ENCODE data around the gene RAP1GAP. TPM values are rescaled to one million over a fixed set of nuclear protein-coding genes. Genes with fewer than 3 reads are reported as not detected.

RAP1GAP gene
- total RNA-seq, 8 experiments from 2014 or later = 0.31 to 22.8 (median 11.3) TPM

DNA sequence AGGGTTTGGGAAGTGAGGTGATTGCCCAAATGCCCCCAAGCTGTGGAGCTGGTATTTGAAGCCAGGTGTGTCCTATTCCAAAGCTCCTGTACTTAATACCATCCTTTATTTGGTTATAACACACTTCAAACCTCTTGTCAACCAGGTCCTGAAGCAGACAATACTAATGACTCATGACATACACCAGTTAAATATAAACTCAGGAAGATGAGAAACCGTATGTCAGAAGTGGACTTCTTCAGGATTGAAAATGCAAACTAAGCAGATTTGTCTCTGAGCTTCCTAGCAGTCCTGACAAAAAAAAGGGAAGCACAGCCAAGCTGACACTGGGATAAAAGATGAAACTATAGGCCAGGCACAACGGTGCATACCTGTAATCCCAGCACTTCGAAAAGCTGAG lies 89.4 kb downstream of the RAP1GAP start:
- Histone ChIP-seq H3K4me3 (no peak overlapping the region), H3K4me1 (replicated peaks in 1 of 2) (peaks cover 3 to 4% of the 10 kb centered on the region in 2 donors), H3K27ac (no peak overlapping the region)
- in situ Hi-C loops (cut with MboI; ENCODE audit: low pct_unique_long_range_greater_than_20kb in 2 of 9, low sequenced_read_pairs in 9 of 9, unreplicated experiment in 9 of 9) = no loop called here
- 29 to 70% (median 63%) methylated on average over 1 to 3 of the region's 3 CpGs; no CpG with 5 or more reads in 1 of the 10 experiments for WGBS, 10 experiments
- no peak for ATAC-seq (replicated peaks in 6 of 8)

GRCh38 chr1:21577933-21578332 lies 91.2 kb downstream of the RAP1GAP start:
- in situ Hi-C loops (cut with MboI; ENCODE audit: low pct_unique_long_range_greater_than_20kb in 2 of 9, low sequenced_read_pairs in 9 of 9, unreplicated experiment in 9 of 9) = no loop called here
- no peak overlapping the region for H3K4me3 ChIP-seq
- no peak overlapping the region for H3K27ac ChIP-seq
- H3K4me1 ChIP-seq (replicated peaks in 1 of 2) = peaks cover 10 to 13% of the 10 kb centered on the region in 2 donors
- 50 to 100% (median 91%) methylated on average over 2 to 7 of the region's 9 CpGs; no CpG with 5 or more reads in 1 of the 10 experiments for WGBS, 10 experiments
- no peak for ATAC-seq (replicated peaks in 6 of 8)

GRCh38 chr1:21577324-21577723 lies 91.8 kb downstream of the RAP1GAP start:
- in situ Hi-C loops (cut with MboI; ENCODE audit: low pct_unique_long_range_greater_than_20kb in 2 of 9, low sequenced_read_pairs in 9 of 9, unreplicated experiment in 9 of 9) = no loop called here
- no peak for ATAC-seq (replicated peaks in 6 of 8)
- no peak overlapping the region for H3K4me3 ChIP-seq
- 33 to 100% (median 94%) methylated on average over 1 to 16 of the region's 26 CpGs; no CpG with 5 or more reads in 5 of the 10 experiments for WGBS, 10 experiments
- H3K27ac ChIP-seq = no peak overlapping the region
- H3K4me1 ChIP-seq (replicated peaks in 1 of 2) = peaks cover 10 to 13% of the 10 kb centered on the region in 2 donors

- in situ Hi-C loops (cut with MboI; ENCODE audit: low pct_unique_long_range_greater_than_20kb in 2 of 9, low sequenced_read_pairs in 9 of 9, unreplicated experiment in 9 of 9) = no loop called here
Measured at GRCh38 chr1:21576798-21577187, 92.4 kb downstream of the RAP1GAP start.

GRCh38 chr1:21576031-21576797 lies 92.9 kb downstream of the RAP1GAP start:
- WGBS, 10 experiments = 81 to 100% (median 93%) methylated on average over 1 to 6 of the region's 7 CpGs; no CpG with 5 or more reads in 4 of the 10 experiments
- in situ Hi-C loops (cut with MboI; ENCODE audit: low pct_unique_long_range_greater_than_20kb in 2 of 9, low sequenced_read_pairs in 9 of 9, unreplicated experiment in 9 of 9) = no loop called here
- Histone ChIP-seq H3K4me1 (replicated peaks in 1 of 2) (peaks cover 10 to 13% of the 10 kb centered on the region in 2 donors), H3K4me3 (no peak overlapping the region), H3K27ac (no peak overlapping the region)
- no peak for ATAC-seq (replicated peaks in 6 of 8)

More at GRCh38 chr1:21576798-21577187, 92.4 kb downstream of the RAP1GAP start:
- Histone ChIP-seq H3K4me1 (replicated peaks in 1 of 2) (peaks cover 10 to 13% of the 10 kb centered on the region in 2 donors), H3K27ac (no peak overlapping the region), H3K4me3 (no peak overlapping the region)
- no peak for ATAC-seq (replicated peaks in 6 of 8)
- 33 to 100% (median 86%) methylated on average over 1 to 5 of the region's 5 CpGs for WGBS, 10 experiments

- ATAC-seq (replicated peaks in 6 of 8) = no peak
- H3K4me1 ChIP-seq (replicated peaks in 1 of 2) = peaks cover 11 to 14% of the 10 kb centered on the region in 2 donors
- no peak overlapping the region for H3K4me3 ChIP-seq
- H3K27ac ChIP-seq = no peak overlapping the region
- in situ Hi-C loops (cut with MboI; ENCODE audit: low pct_unique_long_range_greater_than_20kb in 2 of 9, low sequenced_read_pairs in 9 of 9, unreplicated experiment in 9 of 9) = no loop called here
- WGBS, 10 experiments = 82 to 100% (median 98%) methylated on average over 1 to 10 of the region's 18 CpGs; no CpG with 5 or more reads in 5 of the 10 experiments
Measured at GRCh38 chr1:21575351-21575942, 93.7 kb downstream of the RAP1GAP start.

GRCh38 chr1:21574466-21575151 lies 94.5 kb downstream of the RAP1GAP start:
- in situ Hi-C loops (cut with MboI; ENCODE audit: low pct_unique_long_range_greater_than_20kb in 2 of 9, low sequenced_read_pairs in 9 of 9, unreplicated experiment in 9 of 9) = loop anchor here in 1 of 9 experiments (25.0 kb wide), 1 partner anchor 212 kb away; no protein-coding TSS in a partner anchor
- peak overlapping the region; percentile 20 to 64 for H3K27ac ChIP-seq
- peak; percentile 71 to 86 (median 82) for ATAC-seq (replicated peaks in 6 of 8)
- H3K4me3 ChIP-seq = no peak overlapping the region
- WGBS, 10 experiments = 9 to 60% (median 26%) methylated on average over 1 to 18 of the region's 31 CpGs; no CpG with 5 or more reads in 2 of the 10 experiments
- H3K4me1 ChIP-seq (replicated peaks in 1 of 2) = peaks cover 15 to 18% of the 10 kb centered on the region in 2 donors

DNA sequence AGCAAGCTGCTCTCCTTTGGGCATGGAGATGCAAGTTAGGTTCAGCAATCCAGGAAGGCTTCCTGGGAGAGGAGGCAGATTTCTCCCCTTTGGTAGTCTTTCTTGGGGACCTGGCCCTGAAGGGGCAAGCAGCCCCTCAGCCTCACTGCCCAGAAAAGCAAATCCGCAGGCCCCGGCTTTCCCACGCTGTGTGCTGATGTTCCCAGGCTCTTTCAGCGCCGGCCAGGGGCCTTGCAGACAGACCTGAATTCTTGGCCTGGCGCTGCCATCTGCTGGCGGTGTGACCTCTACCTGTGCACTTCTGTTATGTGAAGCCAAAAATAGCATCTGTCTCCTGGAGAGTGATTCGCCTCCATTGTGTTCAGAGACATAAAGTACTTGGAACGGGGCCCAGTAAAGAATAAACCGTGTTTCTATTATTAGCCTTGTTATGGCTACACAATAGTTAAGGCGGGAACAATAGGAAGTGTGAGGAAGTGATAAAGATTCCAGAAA lies 95.1 kb downstream of the RAP1GAP start:
- peaks cover 15 to 18% of the 10 kb centered on the region in 2 donors for H3K4me1 ChIP-seq (replicated peaks in 1 of 2)
- in situ Hi-C loops (cut with MboI; ENCODE audit: low pct_unique_long_range_greater_than_20kb in 2 of 9, low sequenced_read_pairs in 9 of 9, unreplicated experiment in 9 of 9) = loop anchor here in 1 of 9 experiments (25.0 kb wide), 1 partner anchor 212 kb away; no protein-coding TSS in a partner anchor
- ATAC-seq (replicated peaks in 6 of 8) = peak; percentile 67 to 93 (median 76)
- no peak overlapping the region for H3K27ac ChIP-seq
- 0 to 47% (median 20%) methylated on average over 1 to 8 of the region's 11 CpGs; no CpG with 5 or more reads in 3 of the 10 experiments for WGBS, 10 experiments
- no peak overlapping the region for H3K4me3 ChIP-seq

GRCh38 chr1:21573475-21573874 lies 95.7 kb downstream of the RAP1GAP start:
- H3K4me1 ChIP-seq (replicated peaks in 1 of 2) = peaks cover 15 to 23% of the 10 kb centered on the region in 2 donors
- H3K27ac ChIP-seq = no peak overlapping the region
- H3K4me3 ChIP-seq = no peak overlapping the region
- in situ Hi-C loops (cut with MboI; ENCODE audit: low pct_unique_long_range_greater_than_20kb in 2 of 9, low sequenced_read_pairs in 9 of 9, unreplicated experiment in 9 of 9) = loop anchor here in 1 of 9 experiments (25.0 kb wide), 1 partner anchor 211 kb away; no protein-coding TSS in a partner anchor
- 10 to 96% (median 90%) methylated on average over 2 to 8 of the region's 11 CpGs; no CpG with 5 or more reads in 3 of the 10 experiments for WGBS, 10 experiments
- ATAC-seq (replicated peaks in 6 of 8) = no peak

GRCh38 chr1:21572735-21573277 lies 96.4 kb downstream of the RAP1GAP start:
- Histone ChIP-seq H3K4me3 (no peak overlapping the region), H3K27ac (no peak overlapping the region), H3K4me1 (replicated peaks in 1 of 2) (peaks cover 15 to 23% of the 10 kb centered on the region in 2 donors)
- 57 to 100% (median 88%) methylated on average over 1 to 11 of the region's 13 CpGs; no CpG with 5 or more reads in 2 of the 10 experiments for WGBS, 10 experiments
- ATAC-seq (replicated peaks in 6 of 8) = no peak
- in situ Hi-C loops (cut with MboI; ENCODE audit: low pct_unique_long_range_greater_than_20kb in 2 of 9, low sequenced_read_pairs in 9 of 9, unreplicated experiment in 9 of 9) = loop anchor here in 1 of 9 experiments (25.0 kb wide), 1 partner anchor 211 kb away; no protein-coding TSS in a partner anchor

- in situ Hi-C loops (cut with MboI; ENCODE audit: low pct_unique_long_range_greater_than_20kb in 2 of 9, low sequenced_read_pairs in 9 of 9, unreplicated experiment in 9 of 9) = loop anchor here in 1 of 9 experiments (25.0 kb wide), 1 partner anchor 210 kb away; no protein-coding TSS in a partner anchor
- WGBS, 10 experiments = 80 to 100% (median 90%) methylated on average over 1 to 6 of the region's 6 CpGs; no CpG with 5 or more reads in 2 of the 10 experiments
- Histone ChIP-seq H3K4me1 (replicated peaks in 1 of 2) (peaks cover 15 to 23% of the 10 kb centered on the region in 2 donors), H3K27ac (no peak overlapping the region), H3K4me3 (no peak overlapping the region)
- no peak for ATAC-seq (replicated peaks in 6 of 8)
Measured at GRCh38 chr1:21572221-21572620, 96.9 kb downstream of the RAP1GAP start.

GRCh38 chr1:21570885-21571284 lies 98.3 kb downstream of the RAP1GAP start:
- in situ Hi-C loops (cut with MboI; ENCODE audit: low pct_unique_long_range_greater_than_20kb in 2 of 9, low sequenced_read_pairs in 9 of 9, unreplicated experiment in 9 of 9) = loop anchor here in 1 of 9 experiments (25.0 kb wide), 1 partner anchor 209 kb away; no protein-coding TSS in a partner anchor

More at GRCh38 chr1:21570885-21571284, 98.3 kb downstream of the RAP1GAP start:
- Histone ChIP-seq H3K4me3 (no peak overlapping the region), H3K4me1 (replicated peaks in 1 of 2) (peaks cover 15 to 24% of the 10 kb centered on the region in 2 donors), H3K27ac (no peak overlapping the region)
- no peak for ATAC-seq (replicated peaks in 6 of 8)
- 0 to 100% (median 82%) methylated on average over 1 to 4 of the region's 4 CpGs; no CpG with 5 or more reads in 3 of the 10 experiments for WGBS, 10 experiments
